K562 (cell line): ENCODE data around the gene KNG1. TPM values are rescaled to one million over a fixed set of nuclear protein-coding genes. Genes with fewer than 3 reads are reported as not detected.

ENCODE experiments used
- ATF3 ChIP-seq, 2 experiments: fragments of 450-650 bp in 1 of 2; sonication (generic) in 1 of 2; formaldehyde crosslinking in 1 of 2; IDR thresholded peaks in 1 of 2; conservative IDR thresholded peaks in 1 of 2; 2 replicates each; pipeline versions ENCODE4 v1.6.1 to v1.8.1; 2016 to 2023; ENCODE audit warnings: mild to moderate bottlenecking in 2 of 2, moderate library complexity in 2 of 2, inconsistent platforms in 1 of 2, missing genetic modification reagents in 1 of 2
- CTCF ChIP-seq, 3 experiments: IDR thresholded peaks in 2 of 3; conservative IDR thresholded peaks in 1 of 3; 2 replicates each; pipeline ENCODE4 v1.5.1; 2011 to 2012; ENCODE audit warnings: low read length in 3 of 3, mild to moderate bottlenecking in 3 of 3, control low read depth in 2 of 3, improper control_type of control experiment in 1 of 3, inconsistent platforms in 1 of 3, low read depth in 1 of 3, mixed read lengths in 1 of 3, moderate library complexity in 1 of 3; ENCODE audit not compliant: insufficient read depth in 2 of 3
- ELF4 ChIP-seq: fragments of 450-650 bp; formaldehyde crosslinking; IDR thresholded peaks from 2 replicates; pipeline ENCODE4 v1.4.0; 2022; ENCODE audit warnings: missing genetic modification characterization
- HDAC1 ChIP-seq, 2 experiments: fragments of 450-650 bp; IDR thresholded peaks; 2 replicates each; pipeline ENCODE4 v1.6.1; 2016 to 2017; ENCODE audit warnings: inconsistent platforms in 1 of 2, mild to moderate bottlenecking in 1 of 2, moderate library complexity in 1 of 2
- HNRNPH1 ChIP-seq: fragments of 200-400 bp; formaldehyde crosslinking; optimal IDR thresholded peaks from 2 replicates; pipeline ENCODE3; 2017; ENCODE audit warnings: low read depth, mild to moderate bottlenecking, low read length, moderate library complexity
- MAZ ChIP-seq, 2 experiments: fragments of 450-650 bp in 1 of 2; sonication (generic) in 1 of 2; formaldehyde crosslinking; IDR thresholded peaks in 1 of 2; conservative IDR thresholded peaks in 1 of 2; 2 replicates each; pipeline versions ENCODE4 v1.4.0 to v1.5.0; 2020; ENCODE audit warnings: mild to moderate bottlenecking in 1 of 2, missing genetic modification reagents in 1 of 2
- MEF2D ChIP-seq: conservative IDR thresholded peaks from 2 replicates; pipeline ENCODE4 v1.6.1; 2016; ENCODE audit warnings: low read depth, missing genetic modification characterization, missing compliant biosample characterization
- MNT ChIP-seq, 2 experiments: fragments of 450-650 bp; conservative IDR thresholded peaks; 2 replicates each; pipeline ENCODE4 v1.6.1; 2017; ENCODE audit warnings: mild to moderate bottlenecking in 2 of 2, moderate library complexity in 2 of 2
- MTF1 ChIP-seq: fragments of 250-450 bp; sonication (Bioruptor Pico); IDR thresholded peaks from 2 replicates; pipeline ENCODE4 v1.9.0; 2021; ENCODE audit warnings: moderate library complexity, mild to moderate bottlenecking, inconsistent platforms, borderline replicate concordance
- NELFE ChIP-seq: IDR thresholded peaks from 2 replicates; pipeline ENCODE4 v1.6.1; 2011; ENCODE audit warnings: mild to moderate bottlenecking; ENCODE audit not compliant: insufficient read depth, insufficient read length
- PATZ1 ChIP-seq: fragments of 250-450 bp; sonication (Bioruptor Pico); IDR thresholded peaks from 2 replicates; pipeline ENCODE4 v1.5.0; 2020; ENCODE audit warnings: mild to moderate bottlenecking, borderline replicate concordance
- POLR2B ChIP-seq: fragments of 450-650 bp; IDR thresholded peaks from 2 replicates; pipeline ENCODE4 v1.6.1; 2018; ENCODE audit warnings: low read depth; ENCODE audit not compliant: partially characterized antibody
- RHOXF2B ChIP-seq: fragments of 250-450 bp; sonication (Bioruptor Pico); conservative IDR thresholded peaks from 2 replicates; pipeline ENCODE4 v1.5.1; 2021
- SAP30 ChIP-seq: fragments of 200-600 bp; sonication (generic); IDR thresholded peaks from 2 replicates; pipeline ENCODE4 v1.6.1; 2012; ENCODE audit warnings: borderline replicate concordance, low read depth, mild to moderate bottlenecking, moderate library complexity, low read length, control low read depth, inconsistent platforms; ENCODE audit not compliant: insufficient read depth, poor library complexity, severe bottlenecking
- ZNF408 ChIP-seq: fragments of 250-450 bp; sonication (Bioruptor Pico); IDR thresholded peaks from 2 replicates; pipeline ENCODE4 v1.4.0; 2020; ENCODE audit warnings: low read depth, mild to moderate bottlenecking, moderate library complexity
- ZNF511 ChIP-seq: sonication (generic); formaldehyde crosslinking; IDR thresholded peaks from 2 replicates; pipeline ENCODE4 v1.8.0; 2022; ENCODE audit warnings: mild to moderate bottlenecking, missing genetic modification reagents
- ZNF695 ChIP-seq: fragments of 450-650 bp; formaldehyde crosslinking; IDR thresholded peaks from 2 replicates; pipeline ENCODE4 v1.4.0; 2020; ENCODE audit warnings: mild to moderate bottlenecking, moderate library complexity
- ZNF77 ChIP-seq: fragments of 250-450 bp; sonication (Bioruptor Pico); IDR thresholded peaks from 2 replicates; pipeline ENCODE4 v1.5.0; 2020
- ZNF79 ChIP-seq: fragments of 250-450 bp; sonication (Bioruptor Pico); IDR thresholded peaks from 2 replicates; pipeline ENCODE4 v1.4.0; 2020; ENCODE audit warnings: low read depth, mild to moderate bottlenecking, moderate library complexity
- polyA plus RNA-seq, 8 experiments: library from polyadenylated mRNA; depleted of rRNA in 4 of 8; stranded (reverse) in 5 of 8; unstranded in 3 of 8; fragments of >200 nt; fragmentation: Nextera tagmentation in 2 of 8; fragmentation: Illumina TruSeq in 1 of 8; extraction: Ambion mirVana in 2 of 8; extraction: Trizol in 1 of 8; gene quantifications; 2 replicates each; pipeline versions ENCODE4 v1.2.1 to v1.2.3, GENCODE V29; 2011 to 2014; ENCODE audit warnings: inconsistent platforms in 1 of 8, missing spikeins in 1 of 8
- total RNA-seq, 7 experiments: library from RNA; depleted of rRNA in 6 of 7; stranded (reverse); fragments of >200 nt in 6 of 7; fragmentation: Illumina TruSeq in 2 of 7; extraction: Trizol in 2 of 7; gene quantifications; 2 replicates each; pipeline versions ENCODE4 v1.2.1 to v1.2.3, GENCODE V29; 2011 to 2021; ENCODE audit warnings: low replicate concordance in 1 of 7

The KNG1 gene
- total and polyA plus RNA-seq, 9 of the 15 experiments (the other 6 are each of a cell fraction or from before 2014, with no cell fraction given): 0.09 TPM; not detected in 8

- TF ChIP-seq CTCF (IDR thresholded peaks at IDR 0.05 in 2 of 3, conservative IDR thresholded peaks at IDR 0.05 in 1 of 3; ENCODE audit: insufficient read depth in 2 of 3, low read depth in 1 of 3, low read length in 3 of 3): peak in 2 of 3 experiments; percentile 19 to 35; a peak in 2 of 6 replicates
- 0 out of 2 replicates have a peak, but pooled peaks have one; percentile 72 for TF ChIP-seq RHOXF2B (CRISPR knock-in tag)
- no peak for TF ChIP-seq ATF3 (IDR thresholded peaks at IDR 0.05)
- 0 out of 2 replicates have a peak, but pooled peaks have one; percentile 29 for TF ChIP-seq ATF3 (CRISPR knock-in tag; conservative IDR thresholded peaks at IDR 0.05)
- TF ChIP-seq MEF2D (tag): no peak
- TF ChIP-seq ELF4 (CRISPR knock-in tag): peak; percentile 27; the same call in 1 of the 2 replicates
- no peak for TF ChIP-seq PATZ1 (CRISPR knock-in tag)
- TF ChIP-seq NELFE: no peak
- TF ChIP-seq MNT (conservative IDR thresholded peaks at IDR 0.05): peak in 1 of 2 experiments; percentile 10; a peak in 1 of 4 replicates
- TF ChIP-seq ZNF77 (CRISPR knock-in tag): peak; percentile 83; the same call in 1 of the 2 replicates
- no peak for TF ChIP-seq ZNF408 (CRISPR knock-in tag)
- TF ChIP-seq HDAC1 (IDR thresholded peaks at IDR 0.05): no peak
- no peak for TF ChIP-seq MTF1 (CRISPR knock-in tag)
- TF ChIP-seq HNRNPH1: no peak
- TF ChIP-seq POLR2B: peak; percentile 94
- TF ChIP-seq ZNF695 (CRISPR knock-in tag): no peak
- TF ChIP-seq ZNF79: no peak
- no peak for TF ChIP-seq SAP30
- TF ChIP-seq ZNF511: no peak
- TF ChIP-seq MAZ (CRISPR knock-in tag; conservative IDR thresholded peaks at IDR 0.05 in 1 of 2, IDR thresholded peaks at IDR 0.05 in 1 of 2): peak in 1 of 2 experiments; percentile 44; a peak in 2 of 4 replicates
Measured at GRCh38 chr3:186790261-186790981, 73.3 kb downstream of the KNG1 start (continued).
